Upper lobe of right lung (tissue), 1 donor: ENCODE measurements around the gene SPDYA. TPM values are rescaled to one million over a fixed set of nuclear protein-coding genes. Genes with fewer than 3 reads are reported as not detected.

Experiments
- ATAC-seq: fragments of 200-7000 bp; cut with Tn5 transposase; one replicate; pipeline ENCODE4 v1.9.1; 2020; ENCODE audit warnings: mild to moderate bottlenecking, moderate library complexity
- DNase-seq: peaks from one replicate; pipeline ENCODE4 v3.0.0-alpha.2; 2020
- H3K27ac ChIP-seq: fragments of 200-600 bp; one replicate; pipeline ENCODE4 v1.8.0; 2022
- H3K27me3 ChIP-seq: fragments of 200-600 bp; one replicate; pipeline ENCODE4 v1.8.0; 2022; ENCODE audit warnings: mild to moderate bottlenecking
- H3K36me3 ChIP-seq: fragments of 200-600 bp; one replicate; pipeline ENCODE4 v1.8.0; 2022
- H3K4me1 ChIP-seq: fragments of 200-600 bp; one replicate; pipeline ENCODE4 v1.8.0; 2022
- H3K4me3 ChIP-seq: fragments of 200-600 bp; one replicate; pipeline ENCODE4 v1.8.0; 2022; ENCODE audit warnings: mild to moderate bottlenecking
- H3K9me3 ChIP-seq: fragments of 200-600 bp; one replicate; pipeline ENCODE4 v1.8.0; 2022
- CTCF ChIP-seq: fragments of 200-600 bp; IDR thresholded peaks from one replicate; pipeline ENCODE4 v1.8.0; 2022; ENCODE audit warnings: antibody characterized with exemption
- intact Hi-C: fragments of 100-400 bp; cut with DNase I; formaldehyde crosslinking; loops from one replicate; pipeline ENCODE4 v1.11.0; 2022
- total RNA-seq: library from RNA; stranded (reverse); fragmentation: NEBNext Ultra II Directional; extraction: Animal tissue kit (Norgen Biotek cat#: 25700); gene quantifications from one replicate; pipeline ENCODE4 v1.2.1, GENCODE V29; 2021
- donor health status: DM: no; HTN: yes; CAD: no; lungs with severe emphysema.

Gene SPDYA
- total RNA-seq, 1 donor from 2014 or later, result 1.5 TPM

- Histone ChIP-seq H3K27ac (no peak overlapping the region), H3K4me3 (no peak overlapping the region), H3K36me3 (peaks cover 22% of the 10 kb centered on the region), H3K27me3 (no peaks in the 10 kb centered on the region), H3K4me1 (no peaks in the 10 kb centered on the region), H3K9me3 (no peaks in the 10 kb centered on the region)
- intact Hi-C loops, result no loop called here
- TF ChIP-seq CTCF, result no peak
- ATAC-seq (no peak), DNase-seq (no peak)
Observed at GRCh38 chr2:28855977-28856376, 45.3 kb downstream of the SPDYA start.

- no peaks in the 10 kb centered on the region for H3K9me3 ChIP-seq
- ATAC-seq (no peak), DNase-seq (no peak)
- no peak for TF ChIP-seq CTCF
- intact Hi-C loops, result no loop called here
- no peaks in the 10 kb centered on the region for H3K27me3 ChIP-seq
- peaks cover 26% of the 10 kb centered on the region for H3K4me1 ChIP-seq
- peak overlapping the region; percentile 87 for H3K4me3 ChIP-seq
- H3K36me3 ChIP-seq, result peaks cover 4% of the 10 kb centered on the region
- H3K27ac ChIP-seq, result no peak overlapping the region
Observed at GRCh38 chr2:28868611-28869010, 58.0 kb downstream of the SPDYA start.

GRCh38 chr2:28869494-28870145 lies 59.0 kb downstream of the SPDYA start:
- Histone ChIP-seq H3K9me3 (no peaks in the 10 kb centered on the region), H3K4me3 (peak overlapping the region; percentile 87), H3K27ac (peak overlapping the region; percentile 79), H3K4me1 (peaks cover 26% of the 10 kb centered on the region), H3K36me3 (no peaks in the 10 kb centered on the region), H3K27me3 (no peaks in the 10 kb centered on the region)
- no peak for TF ChIP-seq CTCF
- DNase-seq (no peak), ATAC-seq (peak; percentile 28)
- intact Hi-C loops, result no loop called here

- peak; percentile 99 for DNase-seq
- Histone ChIP-seq H3K27me3 (no peaks in the 10 kb centered on the region), H3K4me3 (peak within 1 kb of the TSS; percentile 87), H3K9me3 (no peaks in the 10 kb centered on the region), H3K36me3 (no peaks in the 10 kb centered on the region), H3K4me1 (peaks cover 26% of the 10 kb centered on the region), H3K27ac (peak within 1 kb of the TSS; percentile 83)
- no peak for TF ChIP-seq CTCF
- ATAC-seq, result peak; percentile 100
- intact Hi-C loops, result no loop called here
Observed at GRCh38 chr2:28870146-28870891, 59.7 kb downstream of the SPDYA start, which contains the start of gene TRMT61B. TSS of gene TRMT61B (minus strand) at chr2:28870309. CDS start at chr2:28870277, 32 bp downstream.

GRCh38 chr2:28871620-28872019 lies 61.0 kb downstream of the SPDYA start:
- TF ChIP-seq CTCF, result no peak
- Histone ChIP-seq H3K36me3 (no peaks in the 10 kb centered on the region), H3K27me3 (peaks cover 6% of the 10 kb centered on the region), H3K9me3 (no peaks in the 10 kb centered on the region), H3K27ac (no peak overlapping the region), H3K4me3 (no peak overlapping the region), H3K4me1 (peaks cover 26% of the 10 kb centered on the region)
- intact Hi-C loops, result no loop called here
- DNase-seq (no peak), ATAC-seq (no peak)
